Measurements from ENCODE around the gene DOCK1.

The DOCK1 gene

DNA sequence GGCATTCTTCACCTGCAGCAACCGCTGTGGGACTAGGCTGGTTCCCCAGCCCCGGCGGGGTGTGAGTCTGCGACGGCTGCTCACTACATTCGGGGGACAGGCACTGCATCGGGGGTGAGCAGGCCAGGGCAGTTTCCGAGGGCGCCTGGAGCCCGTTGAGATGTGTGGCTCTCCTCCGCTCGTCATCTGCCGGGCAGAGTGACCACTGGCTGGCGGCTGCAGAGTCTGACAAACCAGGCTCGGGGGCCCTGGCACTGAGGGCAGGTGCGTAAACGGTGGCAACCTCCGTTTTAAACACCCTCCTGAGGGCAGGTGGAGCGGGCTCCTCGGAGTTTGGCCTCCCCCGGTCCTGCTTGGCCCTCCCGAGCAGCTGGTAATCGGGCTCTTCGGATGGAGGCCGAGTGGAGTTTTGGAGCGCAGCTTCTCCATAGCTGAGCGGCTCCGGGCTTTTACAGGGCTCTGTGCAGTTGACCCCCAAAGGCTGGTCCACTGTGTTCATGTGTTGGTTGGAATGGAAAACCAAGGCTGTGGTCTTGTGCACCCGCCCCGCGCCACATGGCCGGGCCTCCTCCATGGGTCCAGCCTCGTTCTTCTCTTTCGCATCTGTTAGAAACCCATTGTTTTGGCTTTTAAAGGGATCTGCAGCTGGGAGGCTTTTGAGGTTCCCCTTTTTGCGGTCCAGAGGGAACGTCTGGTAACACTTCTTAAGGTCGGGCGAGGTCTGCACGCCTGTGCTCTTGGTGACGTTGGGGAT is 270.3 kb downstream of the DOCK1 start:
- Histone ChIP-seq H3K4me1 (ENCODE audit: insufficient read depth, low read length) (no peaks in the 10 kb centered on the region), H2AFZ (ENCODE audit: low read depth, low read length) (no peak overlapping the region), H3K9ac (ENCODE audit: low read depth, low read length) (no peak overlapping the region), H3K9me3 (ENCODE audit: insufficient read depth, low read length, severe bottlenecking) (no peaks in the 10 kb centered on the region), H3K27ac (ENCODE audit: low read length) (no peak overlapping the region), H3K79me2 (ENCODE audit: insufficient read depth, low read length) (no peaks in the 10 kb centered on the region), H4K20me1 (ENCODE audit: insufficient read depth, low read length) (no peaks in the 10 kb centered on the region), H3K36me3 (ENCODE audit: insufficient read depth, low read length) (no peaks in the 10 kb centered on the region), H3K4me2 (ENCODE audit: insufficient read depth, low read length) (no peak overlapping the region), H3K27me3 (ENCODE audit: insufficient read depth, low read length, poor library complexity) (peaks cover 2% of the 10 kb centered on the region), H3K4me3 (ENCODE audit: low read depth in 1 of 2, low read length in 2 of 2) (no peak overlapping the region)
- TF ChIP-seq EZH2 (IDR thresholded peaks at IDR 0.05; ENCODE audit: borderline replicate concordance, low read depth, low read length, severe bottlenecking) = no peak
- no peak for DNase-seq
- no peak for ATAC-seq (ENCODE audit: insufficient read depth, low read depth)

DNA sequence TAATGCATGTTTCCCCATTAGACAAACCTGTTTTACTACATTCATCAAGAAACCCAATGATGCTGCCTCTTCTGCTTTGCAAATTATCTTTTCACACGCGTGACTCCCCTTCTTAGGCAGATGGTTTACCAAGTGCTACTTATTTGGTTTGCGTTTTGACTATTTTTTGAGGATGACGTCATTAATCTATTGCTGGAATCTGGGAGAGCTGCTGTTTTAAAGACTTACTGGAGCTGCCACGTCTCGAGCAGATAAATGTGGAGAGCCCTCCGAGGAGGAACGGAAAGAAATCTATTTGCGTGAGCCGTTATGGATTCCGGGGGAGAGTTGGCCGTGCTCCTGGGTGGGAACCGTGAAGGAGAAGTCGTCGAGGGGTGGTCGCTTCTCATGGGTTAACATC is 271.4 kb downstream of the DOCK1 start:
- Histone ChIP-seq H3K36me3 (ENCODE audit: insufficient read depth, low read length) (no peaks in the 10 kb centered on the region), H3K9me3 (ENCODE audit: insufficient read depth, low read length, severe bottlenecking) (no peaks in the 10 kb centered on the region), H3K4me3 (ENCODE audit: low read depth in 1 of 2, low read length in 2 of 2) (no peak overlapping the region), H3K27ac (ENCODE audit: low read length) (no peak overlapping the region), H3K79me2 (ENCODE audit: insufficient read depth, low read length) (no peaks in the 10 kb centered on the region), H3K9ac (ENCODE audit: low read depth, low read length) (no peak overlapping the region), H4K20me1 (ENCODE audit: insufficient read depth, low read length) (no peaks in the 10 kb centered on the region), H3K4me1 (ENCODE audit: insufficient read depth, low read length) (no peaks in the 10 kb centered on the region), H3K27me3 (ENCODE audit: insufficient read depth, low read length, poor library complexity) (peaks cover 2% of the 10 kb centered on the region), H2AFZ (ENCODE audit: low read depth, low read length) (no peak overlapping the region), H3K4me2 (ENCODE audit: insufficient read depth, low read length) (no peak overlapping the region)
- no peak for TF ChIP-seq EZH2 (IDR thresholded peaks at IDR 0.05; ENCODE audit: borderline replicate concordance, low read depth, low read length, severe bottlenecking)
- no peak for ATAC-seq (ENCODE audit: insufficient read depth, low read depth)
- no peak for DNase-seq

DNA sequence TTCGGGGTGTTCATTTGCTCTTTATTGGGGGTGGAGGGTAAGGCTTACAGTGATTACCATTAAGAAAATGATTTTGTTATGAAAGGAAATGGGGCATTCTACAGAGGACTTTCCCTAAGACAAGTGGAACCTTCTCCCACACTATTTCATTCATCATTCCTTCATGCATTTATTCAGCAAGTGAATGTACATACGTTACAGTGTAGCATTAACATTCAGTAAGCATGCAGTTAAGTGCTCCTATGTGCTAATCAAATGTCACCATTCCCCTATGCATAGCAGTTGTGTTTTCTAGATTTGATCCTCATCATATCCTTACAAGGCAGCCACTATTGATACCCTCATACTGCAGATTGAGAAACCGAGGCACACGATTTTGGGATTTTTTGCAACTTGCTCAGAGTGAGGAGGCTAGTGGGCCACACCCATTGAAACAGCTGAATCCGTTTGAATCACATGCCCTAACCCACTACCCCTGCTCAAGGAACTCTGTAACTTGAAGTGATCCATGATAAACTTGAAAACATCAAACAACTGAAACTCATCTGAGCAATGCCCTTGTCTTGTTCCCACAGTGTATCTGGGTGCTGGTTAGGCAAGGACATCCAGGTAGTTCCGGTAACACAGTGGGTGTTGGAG is 274.5 kb downstream of the DOCK1 start:
- Histone ChIP-seq H3K4me2 (ENCODE audit: insufficient read depth, low read length) (no peak overlapping the region), H4K20me1 (ENCODE audit: insufficient read depth, low read length) (no peaks in the 10 kb centered on the region), H2AFZ (ENCODE audit: low read depth, low read length) (no peak overlapping the region), H3K9me3 (ENCODE audit: insufficient read depth, low read length, severe bottlenecking) (no peaks in the 10 kb centered on the region), H3K27me3 (ENCODE audit: insufficient read depth, low read length, poor library complexity) (peaks cover 5% of the 10 kb centered on the region), H3K27ac (ENCODE audit: low read length) (no peak overlapping the region), H3K4me3 (ENCODE audit: low read depth in 1 of 2, low read length in 2 of 2) (no peak overlapping the region), H3K79me2 (ENCODE audit: insufficient read depth, low read length) (no peaks in the 10 kb centered on the region), H3K9ac (ENCODE audit: low read depth, low read length) (no peak overlapping the region), H3K36me3 (ENCODE audit: insufficient read depth, low read length) (no peaks in the 10 kb centered on the region), H3K4me1 (ENCODE audit: insufficient read depth, low read length) (no peaks in the 10 kb centered on the region)
- no peak for DNase-seq
- no peak for TF ChIP-seq EZH2 (IDR thresholded peaks at IDR 0.05; ENCODE audit: borderline replicate concordance, low read depth, low read length, severe bottlenecking)
- TF ChIP-seq, protein P1, sequence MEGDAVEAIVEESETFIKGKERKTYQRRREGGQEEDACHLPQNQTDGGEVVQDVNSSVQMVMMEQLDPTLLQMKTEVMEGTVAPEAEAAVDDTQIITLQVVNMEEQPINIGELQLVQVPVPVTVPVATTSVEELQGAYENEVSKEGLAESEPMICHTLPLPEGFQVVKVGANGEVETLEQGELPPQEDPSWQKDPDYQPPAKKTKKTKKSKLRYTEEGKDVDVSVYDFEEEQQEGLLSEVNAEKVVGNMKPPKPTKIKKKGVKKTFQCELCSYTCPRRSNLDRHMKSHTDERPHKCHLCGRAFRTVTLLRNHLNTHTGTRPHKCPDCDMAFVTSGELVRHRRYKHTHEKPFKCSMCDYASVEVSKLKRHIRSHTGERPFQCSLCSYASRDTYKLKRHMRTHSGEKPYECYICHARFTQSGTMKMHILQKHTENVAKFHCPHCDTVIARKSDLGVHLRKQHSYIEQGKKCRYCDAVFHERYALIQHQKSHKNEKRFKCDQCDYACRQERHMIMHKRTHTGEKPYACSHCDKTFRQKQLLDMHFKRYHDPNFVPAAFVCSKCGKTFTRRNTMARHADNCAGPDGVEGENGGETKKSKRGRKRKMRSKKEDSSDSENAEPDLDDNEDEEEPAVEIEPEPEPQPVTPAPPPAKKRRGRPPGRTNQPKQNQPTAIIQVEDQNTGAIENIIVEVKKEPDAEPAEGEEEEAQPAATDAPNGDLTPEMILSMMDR (IDR thresholded peaks at IDR 0.05; ENCODE audit: borderline replicate concordance, extremely low read depth, low read length, poor library complexity, severe bottlenecking) = no peak
- ATAC-seq (ENCODE audit: insufficient read depth, low read depth) = no peak

DNA sequence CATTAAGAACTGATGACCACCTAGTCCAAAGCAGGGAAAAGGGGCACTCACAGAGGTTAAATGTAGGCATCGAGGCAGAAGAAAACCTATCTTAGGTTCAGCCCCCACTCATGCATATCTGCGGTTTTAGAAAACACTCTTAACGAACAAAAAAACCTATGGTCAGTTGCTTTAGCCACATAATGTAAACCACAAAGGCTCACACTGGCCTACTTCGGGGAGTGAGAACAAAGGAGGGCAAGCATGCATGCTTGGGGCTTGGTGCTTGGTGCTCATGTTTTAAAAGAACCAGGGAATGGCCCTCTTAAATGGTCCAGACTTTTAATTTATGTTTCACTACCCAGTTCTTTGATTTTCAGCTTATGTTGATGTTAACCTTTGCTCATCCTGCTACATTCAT is 276.9 kb downstream of the DOCK1 start:
- no peak for ATAC-seq (ENCODE audit: insufficient read depth, low read depth)
- Histone ChIP-seq H3K79me2 (ENCODE audit: insufficient read depth, low read length) (no peaks in the 10 kb centered on the region), H2AFZ (ENCODE audit: low read depth, low read length) (no peak overlapping the region), H3K27me3 (ENCODE audit: insufficient read depth, low read length, poor library complexity) (peaks cover 5% of the 10 kb centered on the region), H3K4me3 (ENCODE audit: low read depth in 1 of 2, low read length in 2 of 2) (no peak overlapping the region), H3K27ac (ENCODE audit: low read length) (no peak overlapping the region), H4K20me1 (ENCODE audit: insufficient read depth, low read length) (no peaks in the 10 kb centered on the region), H3K9ac (ENCODE audit: low read depth, low read length) (no peak overlapping the region), H3K36me3 (ENCODE audit: insufficient read depth, low read length) (no peaks in the 10 kb centered on the region), H3K4me2 (ENCODE audit: insufficient read depth, low read length) (no peak overlapping the region), H3K4me1 (ENCODE audit: insufficient read depth, low read length) (no peaks in the 10 kb centered on the region), H3K9me3 (ENCODE audit: insufficient read depth, low read length, severe bottlenecking) (no peaks in the 10 kb centered on the region)
- TF ChIP-seq EZH2 (IDR thresholded peaks at IDR 0.05; ENCODE audit: borderline replicate concordance, low read depth, low read length, severe bottlenecking) = no peak
- TF ChIP-seq, protein P1 (IDR thresholded peaks at IDR 0.05; ENCODE audit: borderline replicate concordance, extremely low read depth, low read length, poor library complexity, severe bottlenecking) = no peak
- DNase-seq = no peak

All from DND-41 (cell line).